Measurements from ENCODE around the gene DMC1. TPM values are rescaled to one million over a fixed set of nuclear protein-coding genes. Genes with fewer than 3 reads are reported as not detected.

Gene DMC1
- total and polyA plus RNA-seq, 10 of the 15 experiments (the other 5 are each of a cell fraction or from before 2014, with no cell fraction given) = 1.0 to 21.0 (median 4.5) TPM

GRCh38 chr22:38549101-38549894 lies 20.7 kb downstream of the DMC1 start (continued):
- TF ChIP-seq, protein P1, sequence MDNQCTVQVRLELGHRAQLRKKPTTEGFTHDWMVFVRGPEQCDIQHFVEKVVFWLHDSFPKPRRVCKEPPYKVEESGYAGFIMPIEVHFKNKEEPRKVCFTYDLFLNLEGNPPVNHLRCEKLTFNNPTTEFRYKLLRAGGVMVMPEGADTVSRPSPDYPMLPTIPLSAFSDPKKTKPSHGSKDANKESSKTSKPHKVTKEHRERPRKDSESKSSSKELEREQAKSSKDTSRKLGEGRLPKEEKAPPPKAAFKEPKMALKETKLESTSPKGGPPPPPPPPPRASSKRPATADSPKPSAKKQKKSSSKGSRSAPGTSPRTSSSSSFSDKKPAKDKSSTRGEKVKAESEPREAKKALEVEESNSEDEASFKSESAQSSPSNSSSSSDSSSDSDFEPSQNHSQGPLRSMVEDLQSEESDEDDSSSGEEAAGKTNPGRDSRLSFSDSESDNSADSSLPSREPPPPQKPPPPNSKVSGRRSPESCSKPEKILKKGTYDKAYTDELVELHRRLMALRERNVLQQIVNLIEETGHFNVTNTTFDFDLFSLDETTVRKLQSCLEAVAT (IDR thresholded peaks at IDR 0.05) = no peak
- no peak for TF ChIP-seq BHLHE40 (IDR thresholded peaks at IDR 0.05; ENCODE audit: borderline replicate concordance in 1 of 2, low read depth in 2 of 2, low read length in 1 of 2)
- TF ChIP-seq KLF5 (IDR thresholded peaks at IDR 0.05; ENCODE audit: partially characterized antibody) = no peak
- TF ChIP-seq ASH2L (IDR thresholded peaks at IDR 0.05; ENCODE audit: borderline replicate concordance, low read depth) = no peak
- peak; percentile 70 for TF ChIP-seq DPF2 (IDR thresholded peaks at IDR 0.05)
- no peak for TF ChIP-seq SMARCA5 (IDR thresholded peaks at IDR 0.05)
- TF ChIP-seq ATF3 (IDR thresholded peaks at IDR 0.05; ENCODE audit: borderline replicate concordance, extremely low read depth, low read depth, low read length) = no peak
- TF ChIP-seq ZBED1 (IDR thresholded peaks at IDR 0.05; ENCODE audit: borderline replicate concordance) = no peak
- peak; percentile 100 for TF ChIP-seq MTA2 (IDR thresholded peaks at IDR 0.05; ENCODE audit: low read depth)
- TF ChIP-seq, protein P2, sequence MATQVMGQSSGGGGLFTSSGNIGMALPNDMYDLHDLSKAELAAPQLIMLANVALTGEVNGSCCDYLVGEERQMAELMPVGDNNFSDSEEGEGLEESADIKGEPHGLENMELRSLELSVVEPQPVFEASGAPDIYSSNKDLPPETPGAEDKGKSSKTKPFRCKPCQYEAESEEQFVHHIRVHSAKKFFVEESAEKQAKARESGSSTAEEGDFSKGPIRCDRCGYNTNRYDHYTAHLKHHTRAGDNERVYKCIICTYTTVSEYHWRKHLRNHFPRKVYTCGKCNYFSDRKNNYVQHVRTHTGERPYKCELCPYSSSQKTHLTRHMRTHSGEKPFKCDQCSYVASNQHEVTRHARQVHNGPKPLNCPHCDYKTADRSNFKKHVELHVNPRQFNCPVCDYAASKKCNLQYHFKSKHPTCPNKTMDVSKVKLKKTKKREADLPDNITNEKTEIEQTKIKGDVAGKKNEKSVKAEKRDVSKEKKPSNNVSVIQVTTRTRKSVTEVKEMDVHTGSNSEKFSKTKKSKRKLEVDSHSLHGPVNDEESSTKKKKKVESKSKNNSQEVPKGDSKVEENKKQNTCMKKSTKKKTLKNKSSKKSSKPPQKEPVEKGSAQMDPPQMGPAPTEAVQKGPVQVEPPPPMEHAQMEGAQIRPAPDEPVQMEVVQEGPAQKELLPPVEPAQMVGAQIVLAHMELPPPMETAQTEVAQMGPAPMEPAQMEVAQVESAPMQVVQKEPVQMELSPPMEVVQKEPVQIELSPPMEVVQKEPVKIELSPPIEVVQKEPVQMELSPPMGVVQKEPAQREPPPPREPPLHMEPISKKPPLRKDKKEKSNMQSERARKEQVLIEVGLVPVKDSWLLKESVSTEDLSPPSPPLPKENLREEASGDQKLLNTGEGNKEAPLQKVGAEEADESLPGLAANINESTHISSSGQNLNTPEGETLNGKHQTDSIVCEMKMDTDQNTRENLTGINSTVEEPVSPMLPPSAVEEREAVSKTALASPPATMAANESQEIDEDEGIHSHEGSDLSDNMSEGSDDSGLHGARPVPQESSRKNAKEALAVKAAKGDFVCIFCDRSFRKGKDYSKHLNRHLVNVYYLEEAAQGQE (IDR thresholded peaks at IDR 0.05; ENCODE audit: low read depth, low read length) = no peak
- no peak for TF ChIP-seq ELK1 (IDR thresholded peaks at IDR 0.05; ENCODE audit: low read depth, low read length)
- peak; percentile 86 to 92 for TF ChIP-seq IKZF2 (IDR thresholded peaks at IDR 0.05)
- TF ChIP-seq BMI1 (IDR thresholded peaks at IDR 0.05; ENCODE audit: borderline replicate concordance) = peak; percentile 57; the same call in 1 of the 2 replicates
- TF ChIP-seq, protein P3, sequence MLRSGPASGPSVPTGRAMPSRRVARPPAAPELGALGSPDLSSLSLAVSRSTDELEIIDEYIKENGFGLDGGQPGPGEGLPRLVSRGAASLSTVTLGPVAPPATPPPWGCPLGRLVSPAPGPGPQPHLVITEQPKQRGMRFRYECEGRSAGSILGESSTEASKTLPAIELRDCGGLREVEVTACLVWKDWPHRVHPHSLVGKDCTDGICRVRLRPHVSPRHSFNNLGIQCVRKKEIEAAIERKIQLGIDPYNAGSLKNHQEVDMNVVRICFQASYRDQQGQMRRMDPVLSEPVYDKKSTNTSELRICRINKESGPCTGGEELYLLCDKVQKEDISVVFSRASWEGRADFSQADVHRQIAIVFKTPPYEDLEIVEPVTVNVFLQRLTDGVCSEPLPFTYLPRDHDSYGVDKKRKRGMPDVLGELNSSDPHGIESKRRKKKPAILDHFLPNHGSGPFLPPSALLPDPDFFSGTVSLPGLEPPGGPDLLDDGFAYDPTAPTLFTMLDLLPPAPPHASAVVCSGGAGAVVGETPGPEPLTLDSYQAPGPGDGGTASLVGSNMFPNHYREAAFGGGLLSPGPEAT (IDR thresholded peaks at IDR 0.05; ENCODE audit: low read depth) = peak; percentile 86
- TF ChIP-seq SRF (IDR thresholded peaks at IDR 0.05; ENCODE audit: low read depth in 2 of 2, low read length in 2 of 2) = no peak
- TF ChIP-seq PML (IDR thresholded peaks at IDR 0.05; ENCODE audit: low read length) = no peak
- TF ChIP-seq, protein P4, sequence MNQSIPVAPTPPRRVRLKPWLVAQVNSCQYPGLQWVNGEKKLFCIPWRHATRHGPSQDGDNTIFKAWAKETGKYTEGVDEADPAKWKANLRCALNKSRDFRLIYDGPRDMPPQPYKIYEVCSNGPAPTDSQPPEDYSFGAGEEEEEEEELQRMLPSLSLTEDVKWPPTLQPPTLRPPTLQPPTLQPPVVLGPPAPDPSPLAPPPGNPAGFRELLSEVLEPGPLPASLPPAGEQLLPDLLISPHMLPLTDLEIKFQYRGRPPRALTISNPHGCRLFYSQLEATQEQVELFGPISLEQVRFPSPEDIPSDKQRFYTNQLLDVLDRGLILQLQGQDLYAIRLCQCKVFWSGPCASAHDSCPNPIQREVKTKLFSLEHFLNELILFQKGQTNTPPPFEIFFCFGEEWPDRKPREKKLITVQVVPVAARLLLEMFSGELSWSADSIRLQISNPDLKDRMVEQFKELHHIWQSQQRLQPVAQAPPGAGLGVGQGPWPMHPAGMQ (IDR thresholded peaks at IDR 0.05; ENCODE audit: borderline replicate concordance) = no peak
- no peak for TF ChIP-seq HDAC6 (IDR thresholded peaks at IDR 0.05; ENCODE audit: unreplicated experiment)
- no peak for TF ChIP-seq MTA3 (IDR thresholded peaks at IDR 0.05; ENCODE audit: borderline replicate concordance, low read length)
- no peak for TF ChIP-seq RCOR1 (conservative IDR thresholded peaks at IDR 0.05; ENCODE audit: low read depth, low read length)
- no peak for TF ChIP-seq ZNF217 (IDR thresholded peaks at IDR 0.05)

All from GM12878 (cell line).